SU-DHL-6 (cell line): ENCODE measurements around the gene MAPK8.

Source experiments
- EZH2phosphoT487 ChIP-seq: fragments of 200-600 bp; sonication (generic), shearing (Covaris generic); conservative IDR thresholded peaks from 2 replicates; pipeline ENCODE4 v1.6.1; 2018; ENCODE audit warnings: mild to moderate bottlenecking, antibody characterized with exemption, low read length, moderate library complexity, mixed read lengths
- TF ChIP-seq, protein P1 (sequence below): fragments of 200-600 bp; sonication (generic); IDR thresholded peaks from one replicate; pipeline ENCODE4 v1.5.1; 2017; ENCODE audit warnings: antibody characterized with exemption, mild to moderate bottlenecking, low read length, moderate library complexity; ENCODE audit not compliant: insufficient read depth, poor library complexity, severe bottlenecking

- TF ChIP-seq, protein P1, sequence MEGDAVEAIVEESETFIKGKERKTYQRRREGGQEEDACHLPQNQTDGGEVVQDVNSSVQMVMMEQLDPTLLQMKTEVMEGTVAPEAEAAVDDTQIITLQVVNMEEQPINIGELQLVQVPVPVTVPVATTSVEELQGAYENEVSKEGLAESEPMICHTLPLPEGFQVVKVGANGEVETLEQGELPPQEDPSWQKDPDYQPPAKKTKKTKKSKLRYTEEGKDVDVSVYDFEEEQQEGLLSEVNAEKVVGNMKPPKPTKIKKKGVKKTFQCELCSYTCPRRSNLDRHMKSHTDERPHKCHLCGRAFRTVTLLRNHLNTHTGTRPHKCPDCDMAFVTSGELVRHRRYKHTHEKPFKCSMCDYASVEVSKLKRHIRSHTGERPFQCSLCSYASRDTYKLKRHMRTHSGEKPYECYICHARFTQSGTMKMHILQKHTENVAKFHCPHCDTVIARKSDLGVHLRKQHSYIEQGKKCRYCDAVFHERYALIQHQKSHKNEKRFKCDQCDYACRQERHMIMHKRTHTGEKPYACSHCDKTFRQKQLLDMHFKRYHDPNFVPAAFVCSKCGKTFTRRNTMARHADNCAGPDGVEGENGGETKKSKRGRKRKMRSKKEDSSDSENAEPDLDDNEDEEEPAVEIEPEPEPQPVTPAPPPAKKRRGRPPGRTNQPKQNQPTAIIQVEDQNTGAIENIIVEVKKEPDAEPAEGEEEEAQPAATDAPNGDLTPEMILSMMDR: no peak
- TF ChIP-seq EZH2phosphoT487: no peak
These were observed 134.3 kb downstream of the MAPK8 start for GRCh38 chr10:48440771-48441170.
